CD4-positive, CD25-positive, alpha-beta regulatory T cell (primary cell): ENCODE measurements around the gene ZAR1. TPM values are rescaled to one million over a fixed set of nuclear protein-coding genes. Genes with fewer than 3 reads are reported as not detected.

ENCODE experiments used
- ATAC-seq, 2 donors: fragments of 150-1000 bp; cut with Tn5 transposase; one replicate each; pipeline ENCODE4 v1.10.0; 2021; ENCODE audit warnings: low read depth in 2 of 2, moderate number of reproducible peaks in 2 of 2, moderate library complexity in 1 of 2
- DNase-seq, 3 donors: peaks; one replicate each; pipeline versions ENCODE4 v3.0.0 to v3.0.0-alpha.2; 2012 to 2022; ENCODE audit warnings: mixed read lengths in 1 of 3
- H3K27ac ChIP-seq: one replicate; pipeline ENCODE4 v1.7.0; 2013; ENCODE audit warnings: mild to moderate bottlenecking, low read length; ENCODE audit not compliant: insufficient read depth, poor library complexity, severe bottlenecking
- H3K27me3 ChIP-seq: one replicate; pipeline ENCODE4 v1.7.0; 2013; ENCODE audit warnings: low read length; ENCODE audit not compliant: control insufficient read depth, insufficient read depth
- H3K36me3 ChIP-seq: one replicate; pipeline ENCODE4 v1.7.0; 2013; ENCODE audit warnings: mild to moderate bottlenecking, low read length, moderate library complexity; ENCODE audit not compliant: control insufficient read depth, insufficient read depth
- H3K4me1 ChIP-seq: 2 replicates; pipeline ENCODE4 v1.7.0; 2013; ENCODE audit warnings: mild to moderate bottlenecking, low read length; ENCODE audit not compliant: insufficient read depth, control insufficient read depth, poor library complexity, severe bottlenecking
- H3K4me3 ChIP-seq: one replicate; pipeline ENCODE4 v1.7.0; 2013; ENCODE audit warnings: low read depth, mild to moderate bottlenecking, low read length, moderate library complexity
- H3K9me3 ChIP-seq, 2 experiments: 1 replicate in 1 of 2; 2 replicates in 1 of 2; pipeline ENCODE4 v1.7.0; 2013; ENCODE audit warnings: low read length in 2 of 2, mild to moderate bottlenecking in 1 of 2, moderate library complexity in 1 of 2; ENCODE audit not compliant: control insufficient read depth in 2 of 2
- H3K27ac Mint-ChIP-seq, 3 donors: one replicate each; pipeline ENCODE4 v1.8.0; 2020 to 2022; ENCODE audit warnings: mild to moderate bottlenecking in 3 of 3, mixed read lengths in 3 of 3, moderate library complexity in 2 of 3
- H3K27me3 Mint-ChIP-seq: one replicate; pipeline ENCODE4 v1.8.0; 2022; ENCODE audit warnings: mild to moderate bottlenecking, mixed read lengths
- H3K36me3 Mint-ChIP-seq: one replicate; pipeline ENCODE4 v1.8.0; 2020; ENCODE audit warnings: mixed read lengths
- H3K4me1 Mint-ChIP-seq, 4 donors: one replicate each; pipeline ENCODE4 v1.8.0; 2020 to 2022; ENCODE audit warnings: mixed read lengths in 4 of 4, mild to moderate bottlenecking in 1 of 4
- H3K4me3 Mint-ChIP-seq, 4 donors: one replicate each; pipeline ENCODE4 v1.8.0; 2020 to 2022; ENCODE audit warnings: mild to moderate bottlenecking in 4 of 4, mixed read lengths in 4 of 4, moderate library complexity in 3 of 4
- H3K9me3 Mint-ChIP-seq, 7 donors: one replicate each; pipeline ENCODE4 v1.8.0; 2020 to 2022; ENCODE audit warnings: mixed read lengths in 7 of 7, mild to moderate bottlenecking in 3 of 7, moderate library complexity in 2 of 7
- polyA plus RNA-seq, 4 donors: library from polyadenylated mRNA; unstranded; fragments of 300-500 nt; fragmentation: Illumina TruSeq; gene quantifications; one replicate each; pipeline ENCODE4 v1.2.3, GENCODE V29; 2021
- total RNA-seq: library from RNA; stranded (reverse); gene quantifications from one replicate; pipeline ENCODE4 v1.2.3, GENCODE V29; 2022

The ZAR1 gene
- total and polyA plus RNA-seq, 5 donors from 2014 or later = not detected

GRCh38 chr4:48475770-48476169, 14.3 kb upstream of the ZAR1 start:
- Mint-ChIP-seq H3K4me1 (no peaks in the 10 kb centered on the region), H3K27me3 (peaks cover 35% of the 10 kb centered on the region), H3K9me3 (peaks cover 0 to 3% (median 0%) of the 10 kb centered on the region in 7 donors), H3K4me3 (peak overlapping the region in 1 of 4 donors; percentile 49), H3K36me3 (no peaks in the 10 kb centered on the region), H3K27ac (no peak overlapping the region)
- H3K4me3 ChIP-seq = no peak overlapping the region
- DNase-seq (no peak), ATAC-seq (no peak)
- no peak overlapping the region for H3K27ac ChIP-seq
- peaks cover 6% of the 10 kb centered on the region for H3K27me3 ChIP-seq
- H3K9me3 ChIP-seq = no peaks in the 10 kb centered on the region
- no peaks in the 10 kb centered on the region for H3K4me1 ChIP-seq
- H3K36me3 ChIP-seq = no peaks in the 10 kb centered on the region

- Mint-ChIP-seq H3K4me3 (no peak overlapping the region), H3K9me3 (peaks cover 0 to 3% (median 0%) of the 10 kb centered on the region in 7 donors), H3K27me3 (peaks cover 48% of the 10 kb centered on the region), H3K4me1 (peaks cover 0 to 3% (median 0%) of the 10 kb centered on the region in 4 donors), H3K36me3 (no peaks in the 10 kb centered on the region), H3K27ac (no peak overlapping the region)
- ATAC-seq (no peak), DNase-seq (no peak)
- peaks cover 26% of the 10 kb centered on the region for H3K27me3 ChIP-seq
- H3K36me3 ChIP-seq = no peaks in the 10 kb centered on the region
- peaks cover 3% of the 10 kb centered on the region for H3K4me1 ChIP-seq
- H3K4me3 ChIP-seq = no peak overlapping the region
- no peaks in the 10 kb centered on the region for H3K9me3 ChIP-seq
- no peak overlapping the region for H3K27ac ChIP-seq
Measured at GRCh38 chr4:48478273-48478672, 11.8 kb upstream of the ZAR1 start.

- H3K9me3 Mint-ChIP-seq = peaks cover 0 to 7% (median 0%) of the 10 kb centered on the region in 7 donors
- DNase-seq (no peak), ATAC-seq (no peak)
- no peak overlapping the region for H3K4me3 ChIP-seq
- H3K4me1 Mint-ChIP-seq = peaks cover 0 to 19% (median 2%) of the 10 kb centered on the region in 4 donors
- no peaks in the 10 kb centered on the region for H3K36me3 Mint-ChIP-seq
- H3K9me3 ChIP-seq = no peaks in the 10 kb centered on the region
- no peak overlapping the region for H3K27ac Mint-ChIP-seq
- no peaks in the 10 kb centered on the region for H3K36me3 ChIP-seq
- H3K27me3 ChIP-seq = peaks cover 40% of the 10 kb centered on the region
- no peak overlapping the region for H3K4me3 Mint-ChIP-seq
- peaks cover 73% of the 10 kb centered on the region for H3K27me3 Mint-ChIP-seq
- peaks cover 16% of the 10 kb centered on the region for H3K4me1 ChIP-seq
- H3K27ac ChIP-seq = no peak overlapping the region
Measured at GRCh38 chr4:48481581-48481980, 8.5 kb upstream of the ZAR1 start.

GRCh38 chr4:48483006-48483776, 6.9 kb upstream of the ZAR1 start, which contains the start of gene SLC10A4:
SLC10A4 (plus strand) TSS chr4:48483343; CDS start chr4:48483562, 219 bp downstream.
- Histone ChIP-seq H3K4me1 (peaks cover 16% of the 10 kb centered on the region), H3K27me3 (peaks cover 53% of the 10 kb centered on the region), H3K9me3 (no peaks in the 10 kb centered on the region), H3K27ac (no peak within 1 kb of the TSS), H3K36me3 (no peaks in the 10 kb centered on the region), H3K4me3 (no peak within 1 kb of the TSS)
- DNase-seq (no peak), ATAC-seq (no peak)
- H3K27me3 Mint-ChIP-seq = peaks cover 75% of the 10 kb centered on the region
- peaks cover 0 to 7% (median 0%) of the 10 kb centered on the region in 7 donors for H3K9me3 Mint-ChIP-seq
- no peak within 1 kb of the TSS for H3K27ac Mint-ChIP-seq
- peak within 1 kb of the TSS; percentile 55 to 76 (median 68) for H3K4me3 Mint-ChIP-seq
- no peaks in the 10 kb centered on the region for H3K36me3 Mint-ChIP-seq
- H3K4me1 Mint-ChIP-seq = peaks cover 0 to 19% (median 2%) of the 10 kb centered on the region in 4 donors

GRCh38 chr4:48483777-48484493, 6.1 kb upstream of the ZAR1 start:
- H3K36me3 ChIP-seq = no peaks in the 10 kb centered on the region
- DNase-seq = no peak
- Mint-ChIP-seq H3K27ac (no peak overlapping the region), H3K4me1 (peaks cover 0 to 19% (median 2%) of the 10 kb centered on the region in 4 donors), H3K27me3 (peaks cover 76% of the 10 kb centered on the region), H3K4me3 (peak overlapping the region; percentile 4 to 75 (median 46)), H3K36me3 (no peaks in the 10 kb centered on the region), H3K9me3 (peaks cover 0 to 7% (median 0%) of the 10 kb centered on the region in 7 donors)
- no peaks in the 10 kb centered on the region for H3K9me3 ChIP-seq
- H3K4me3 ChIP-seq = no peak overlapping the region
- peak in 1 of 2 donors; percentile 32 for ATAC-seq
- no peak overlapping the region for H3K27ac ChIP-seq
- H3K4me1 ChIP-seq = peaks cover 16% of the 10 kb centered on the region
- H3K27me3 ChIP-seq = peaks cover 60% of the 10 kb centered on the region

GRCh38 chr4:48484494-48485168, 5.4 kb upstream of the ZAR1 start:
- Mint-ChIP-seq H3K27ac (no peak overlapping the region), H3K4me3 (peak overlapping the region; percentile 4 to 75 (median 46)), H3K9me3 (peaks cover 0 to 7% (median 0%) of the 10 kb centered on the region in 7 donors), H3K36me3 (no peaks in the 10 kb centered on the region), H3K27me3 (peaks cover 83% of the 10 kb centered on the region), H3K4me1 (peaks cover 0 to 22% (median 2%) of the 10 kb centered on the region in 4 donors)
- H3K4me3 ChIP-seq = no peak overlapping the region
- H3K36me3 ChIP-seq = no peaks in the 10 kb centered on the region
- H3K27me3 ChIP-seq = peaks cover 66% of the 10 kb centered on the region
- no peak for ATAC-seq
- peaks cover 19% of the 10 kb centered on the region for H3K4me1 ChIP-seq
- no peak for DNase-seq
- H3K9me3 ChIP-seq = no peaks in the 10 kb centered on the region
- no peak overlapping the region for H3K27ac ChIP-seq

- peaks cover 8% of the 10 kb centered on the region for H3K4me1 ChIP-seq
- ATAC-seq (no peak), DNase-seq (no peak)
- peaks cover 0 to 3% (median 0%) of the 10 kb centered on the region in 7 donors for H3K9me3 Mint-ChIP-seq
- peaks cover 67% of the 10 kb centered on the region for H3K27me3 Mint-ChIP-seq
- peaks cover 0 to 12% (median 3%) of the 10 kb centered on the region in 4 donors for H3K4me1 Mint-ChIP-seq
- H3K27me3 ChIP-seq = peaks cover 50% of the 10 kb centered on the region
- no peak overlapping the region for H3K27ac Mint-ChIP-seq
- no peaks in the 10 kb centered on the region for H3K36me3 Mint-ChIP-seq
- H3K36me3 ChIP-seq = no peaks in the 10 kb centered on the region
- H3K9me3 ChIP-seq = no peaks in the 10 kb centered on the region
- no peak overlapping the region for H3K27ac ChIP-seq
- H3K4me3 Mint-ChIP-seq = peak overlapping the region in 1 of 4 donors; percentile 74
- no peak overlapping the region for H3K4me3 ChIP-seq
Measured at GRCh38 chr4:48489683-48490011, 405 bp upstream of the ZAR1 start.
